VCaP (cell line): ENCODE measurements around the gene MACROD1.
A peak's percentile ranks its signal among the peaks of the same experiment; 100 is the strongest.

Experiments used
- H3K27ac ChIP-seq: fragments of 450-650 bp; 2 replicates; pipeline ENCODE4 v1.5.1; 2017
- CTCF ChIP-seq: fragments of 450-650 bp; conservative IDR thresholded peaks from 2 replicates; pipeline ENCODE4 v1.5.1; 2017; ENCODE audit warnings: mild to moderate bottlenecking, moderate library complexity

Gene MACROD1

GRCh38 chr11:64095273-64095817, 70.6 kb downstream of the MACROD1 start:
- peak overlapping the region; percentile 54 for H3K27ac ChIP-seq

GRCh38 chr11:64094463-64095260, 71.3 kb downstream of the MACROD1 start:
- peak overlapping the region; percentile 54 for H3K27ac ChIP-seq
- 0 out of 2 replicates have a peak, but pooled peaks have one; percentile 26 for TF ChIP-seq CTCF

More at GRCh38 chr11:64095273-64095817, 70.6 kb downstream of the MACROD1 start:
- TF ChIP-seq CTCF: no peak

GRCh38 chr11:64093233-64094039, 72.5 kb downstream of the MACROD1 start:
- TF ChIP-seq CTCF: no peak
- H3K27ac ChIP-seq: peak overlapping the region; percentile 54

GRCh38 chr11:64092761-64093136, 73.2 kb downstream of the MACROD1 start:
- H3K27ac ChIP-seq: peak overlapping the region; percentile 54; the same call in 1 of the 2 replicates
- no peak for TF ChIP-seq CTCF

GRCh38 chr11:64092111-64092760, 73.7 kb downstream of the MACROD1 start:
- no peak for TF ChIP-seq CTCF
- H3K27ac ChIP-seq: peak overlapping the region; percentile 54; the same call in 1 of the 2 replicates

GRCh38 chr11:64090806-64091516, 75.0 kb downstream of the MACROD1 start:
- peak overlapping the region; percentile 96; the same call in 1 of the 2 replicates for H3K27ac ChIP-seq
- TF ChIP-seq CTCF: peak; percentile 50
